Forelimb muscle (tissue), 1 donor: ENCODE data around the gene NTSR2. TPM values are rescaled to one million over a fixed set of nuclear protein-coding genes. Genes with fewer than 3 reads are reported as not detected.
A peak's percentile ranks its signal among the peaks of the same experiment; 100 is the strongest.

ENCODE experiments used
- DNase-seq: peaks from one replicate; pipeline ENCODE4 v3.0.0-alpha.2; 2013; ENCODE audit warnings: low read depth
- polyA plus RNA-seq: library from polyadenylated mRNA; unstranded; fragments of 120-200 nt; gene quantifications from one replicate; pipeline ENCODE4 v1.2.1, GENCODE V29; 2013; ENCODE audit not compliant: insufficient read length

NTSR2 gene
- polyA plus RNA-seq, 1 donor: not detected

GRCh38 chr2:11657646-11658045 is 12.3 kb downstream of the NTSR2 start:
- DNase-seq: no peak

- no peak for DNase-seq
These were observed 12.8 kb downstream of the NTSR2 start for GRCh38 chr2:11657195-11657594.

GRCh38 chr2:11656671-11657101 is 13.3 kb downstream of the NTSR2 start:
- DNase-seq: no peak

GRCh38 chr2:11656252-11656651 is 13.7 kb downstream of the NTSR2 start:
- DNase-seq: no peak

- DNase-seq: no peak
These were observed 14.5 kb downstream of the NTSR2 start for GRCh38 chr2:11655495-11655894.

GRCh38 chr2:11652553-11652952 is 17.4 kb downstream of the NTSR2 start:
- peak; percentile 17 for DNase-seq

- DNase-seq: no peak
These were observed 18.0 kb downstream of the NTSR2 start for GRCh38 chr2:11651856-11652548.

GRCh38 chr2:11649093-11649492 is 20.9 kb downstream of the NTSR2 start:
- DNase-seq: no peak

GRCh38 chr2:11647834-11648600 is 22.0 kb downstream of the NTSR2 start:
- DNase-seq: no peak

- DNase-seq: no peak
These were observed 23.5 kb downstream of the NTSR2 start for GRCh38 chr2:11646530-11646929.

GRCh38 chr2:11644293-11644692 is 25.7 kb downstream of the NTSR2 start:
- no peak for DNase-seq

GRCh38 chr2:11642972-11643371 is 27.0 kb downstream of the NTSR2 start:
- no peak for DNase-seq

GRCh38 chr2:11640132-11640531 is 29.9 kb downstream of the NTSR2 start:
- no peak for DNase-seq

GRCh38 chr2:11639503-11639902 is 30.5 kb downstream of the NTSR2 start:
- DNase-seq: no peak

- DNase-seq: no peak
These were observed 32.4 kb downstream of the NTSR2 start for GRCh38 chr2:11637546-11637945.

- no peak for DNase-seq
These were observed 33.3 kb downstream of the NTSR2 start for GRCh38 chr2:11636593-11637295.

- no peak for DNase-seq
These were observed 34.9 kb downstream of the NTSR2 start for GRCh38 chr2:11635141-11635540.

GRCh38 chr2:11634584-11634983 is 35.4 kb downstream of the NTSR2 start:
- DNase-seq: no peak

- no peak for DNase-seq
These were observed 36.0 kb downstream of the NTSR2 start for GRCh38 chr2:11633923-11634478.

- DNase-seq: no peak
These were observed 38.5 kb downstream of the NTSR2 start for GRCh38 chr2:11631462-11631861.

- no peak for DNase-seq
These were observed 39.1 kb downstream of the NTSR2 start for GRCh38 chr2:11630855-11631254.

- DNase-seq: no peak
These were observed 40.1 kb downstream of the NTSR2 start for GRCh38 chr2:11629851-11630250.
